H9 (cell line): ENCODE results near the gene KDM4C. TPM values are rescaled to one million over a fixed set of nuclear protein-coding genes. Genes with fewer than 3 reads are reported as not detected.

Experiments
- DNase-seq: peaks from one replicate; pipeline ENCODE4 v3.0.0-alpha.2; 2017
- H2AFZ ChIP-seq: one replicate; pipeline ENCODE4 v1.6.1; 2013; ENCODE audit warnings: mild to moderate bottlenecking, low read length, control low read depth, moderate library complexity
- H2AK5ac ChIP-seq: 2 replicates; pipeline ENCODE4 v1.6.1; 2013; ENCODE audit warnings: low read length, control low read depth, mixed read lengths; ENCODE audit not compliant: insufficient read length
- H2BK120ac ChIP-seq: one replicate; pipeline ENCODE4 v1.6.1; 2013; ENCODE audit warnings: low read depth, mild to moderate bottlenecking, low read length, control low read depth, inconsistent platforms; ENCODE audit not compliant: poor library complexity, severe bottlenecking
- H2BK12ac ChIP-seq: 2 replicates; pipeline ENCODE4 v1.6.1; 2013; ENCODE audit warnings: low read length, control low read depth, mixed read lengths, low read depth; ENCODE audit not compliant: insufficient read length
- H2BK15ac ChIP-seq: 2 replicates; pipeline ENCODE4 v1.6.1; 2013; ENCODE audit warnings: low read depth, low read length, control low read depth
- H2BK20ac ChIP-seq: one replicate; pipeline ENCODE4 v1.6.1; 2013; ENCODE audit warnings: low read depth, mild to moderate bottlenecking, low read length, control low read depth, inconsistent platforms; ENCODE audit not compliant: poor library complexity, severe bottlenecking
- H2BK5ac ChIP-seq: 2 replicates; pipeline ENCODE4 v1.6.1; 2013; ENCODE audit warnings: low read length, control low read depth, mixed read lengths; ENCODE audit not compliant: insufficient read length
- H3K14ac ChIP-seq: 2 replicates; pipeline ENCODE4 v1.6.1; 2013; ENCODE audit warnings: low read length, control low read depth; ENCODE audit not compliant: insufficient read depth
- H3K18ac ChIP-seq: 2 replicates; pipeline ENCODE4 v1.6.1; 2013; ENCODE audit warnings: low read depth, mild to moderate bottlenecking, mixed read lengths, low read length, control low read depth; ENCODE audit not compliant: insufficient read length
- H3K23ac ChIP-seq: 2 replicates; pipeline ENCODE4 v1.6.1; 2013; ENCODE audit warnings: low read length, control low read depth, mixed read lengths, low read depth; ENCODE audit not compliant: insufficient read length
- H3K23me2 ChIP-seq: 2 replicates; pipeline ENCODE4 v1.6.1; 2013; ENCODE audit warnings: low read depth, mild to moderate bottlenecking, mixed read lengths, low read length, control low read depth; ENCODE audit not compliant: insufficient read length, poor library complexity, severe bottlenecking
- H3K27ac ChIP-seq: 2 replicates; pipeline ENCODE4 v1.5.1; 2013; ENCODE audit warnings: low read length, control low read depth, mixed read lengths, low read depth; ENCODE audit not compliant: insufficient read length
- H3K27me3 ChIP-seq: 2 replicates; pipeline ENCODE4 v1.6.1; 2013; ENCODE audit warnings: low read length, control low read depth, inconsistent platforms; ENCODE audit not compliant: insufficient read depth
- H3K4ac ChIP-seq: 2 replicates; pipeline ENCODE4 v1.6.1; 2013; ENCODE audit warnings: low read depth, mild to moderate bottlenecking, control low read depth, inconsistent platforms, low read length, moderate library complexity
- H3K4me1 ChIP-seq: 2 replicates; pipeline ENCODE4 v1.6.1; 2013; ENCODE audit warnings: low read length, control low read depth, inconsistent platforms; ENCODE audit not compliant: insufficient read depth
- H3K4me2 ChIP-seq: 2 replicates; pipeline ENCODE4 v1.6.1; 2013; ENCODE audit warnings: low read length, control low read depth, mixed read lengths; ENCODE audit not compliant: insufficient read length, insufficient read depth
- H3K56ac ChIP-seq: 2 replicates; pipeline ENCODE4 v1.6.1; 2013; ENCODE audit warnings: low read depth, mild to moderate bottlenecking, mixed read lengths, low read length, control low read depth; ENCODE audit not compliant: insufficient read length
- H3K79me1 ChIP-seq: 2 replicates; pipeline ENCODE4 v1.6.1; 2013; ENCODE audit warnings: low read depth, mild to moderate bottlenecking, moderate library complexity, low read length, control low read depth, inconsistent platforms; ENCODE audit not compliant: insufficient read depth, poor library complexity, severe bottlenecking
- H3K79me2 ChIP-seq: 2 replicates; pipeline ENCODE4 v1.6.1; 2013; ENCODE audit warnings: low read length, control low read depth, inconsistent platforms; ENCODE audit not compliant: insufficient read depth
- H3K9ac ChIP-seq: 2 replicates; pipeline ENCODE4 v1.6.1; 2013; ENCODE audit warnings: low read length, control low read depth, mixed read lengths; ENCODE audit not compliant: insufficient read length; ENCODE audit errors: extremely low read depth
- H3K9me3 ChIP-seq: one replicate; pipeline ENCODE4 v1.6.1; 2013; ENCODE audit warnings: low read depth, low read length, inconsistent platforms; ENCODE audit not compliant: control insufficient read depth
- H3T11ph ChIP-seq: one replicate; pipeline ENCODE4 v1.6.1; 2013; ENCODE audit warnings: mild to moderate bottlenecking, low read length, control low read depth, inconsistent platforms
- H4K20me1 ChIP-seq: one replicate; pipeline ENCODE4 v1.6.1; 2013; ENCODE audit not compliant: control insufficient read depth, insufficient read length, insufficient read depth
- H4K5ac ChIP-seq: 2 replicates; pipeline ENCODE4 v1.6.1; 2013; ENCODE audit warnings: low read depth, mild to moderate bottlenecking, mixed read lengths, low read length, control low read depth; ENCODE audit not compliant: insufficient read length
- H4K8ac ChIP-seq: replicated peaks from 2 replicates; pipeline ENCODE4 v1.6.1; 2013; ENCODE audit warnings: low read length, control low read depth, mixed read lengths, low read depth; ENCODE audit not compliant: insufficient read length
- H4K91ac ChIP-seq: 2 replicates; pipeline ENCODE4 v1.6.1; 2013; ENCODE audit warnings: low read depth, mild to moderate bottlenecking, moderate library complexity, mixed read lengths, low read length, control low read depth; ENCODE audit not compliant: insufficient read length
- H3K27ac Mint-ChIP-seq, 3 experiments: 2 replicates in 2 of 3; 3 replicates in 1 of 3; pipeline ENCODE4 v1.8.0; 2020 to 2021; ENCODE audit warnings: mixed read lengths in 3 of 3, mild to moderate bottlenecking in 1 of 3, moderate library complexity in 1 of 3
- H3K27me3 Mint-ChIP-seq: 2 replicates; pipeline ENCODE4 v1.8.0; 2021; ENCODE audit warnings: low read depth, mild to moderate bottlenecking, moderate library complexity, mixed read lengths
- H3K36me3 Mint-ChIP-seq, 3 experiments: 2 replicates in 2 of 3; 3 replicates in 1 of 3; pipeline ENCODE4 v1.8.0; 2020 to 2021; ENCODE audit warnings: low read depth in 3 of 3, mixed read lengths in 3 of 3; ENCODE audit not compliant: insufficient read depth in 1 of 3
- H3K4me1 Mint-ChIP-seq, 2 experiments: 2 replicates each; pipeline ENCODE4 v1.8.0; 2020; ENCODE audit warnings: mixed read lengths in 2 of 2
- H3K4me3 Mint-ChIP-seq, 2 experiments: 2 replicates in 1 of 2; 3 replicates in 1 of 2; pipeline ENCODE4 v1.8.0; 2020 to 2021; ENCODE audit warnings: mild to moderate bottlenecking in 2 of 2, mixed read lengths in 2 of 2, moderate library complexity in 1 of 2
- H3K9me3 Mint-ChIP-seq, 2 experiments: 2 replicates in 1 of 2; 3 replicates in 1 of 2; pipeline ENCODE4 v1.8.0; 2020; ENCODE audit warnings: mild to moderate bottlenecking in 2 of 2, mixed read lengths in 2 of 2, moderate library complexity in 1 of 2
- CTCF ChIP-seq: fragments of 200-600 bp; sonication (generic); conservative IDR thresholded peaks from 3 replicates; pipeline ENCODE4 v1.8.0; 2021; ENCODE audit warnings: antibody characterized with exemption, mild to moderate bottlenecking
- WGBS: extraction: QIAGEN DNeasy Blood & Tissue Kit; methylation state at CpG from one replicate; pipeline ENCODE4 v1.1.7; 2013; ENCODE audit warnings: missing lambda C conversion rate, low lambda C conversion rate, mixed read lengths; ENCODE audit not compliant: insufficient read length; ENCODE audit errors: extremely low coverage; 5-methylcytosine and 5-hydroxymethylcytosine counted together
- total RNA-seq: library from RNA; stranded (reverse); gene quantifications from 2 replicates; pipeline ENCODE4 v1.2.1, GENCODE V29; 2021

The KDM4C gene
- total RNA-seq, 1 experiment from 2014 or later = 24.0 TPM

- Histone ChIP-seq H3K56ac (no peak overlapping the region), H3K9me3 (no peaks in the 10 kb centered on the region), H3K9ac (no peak overlapping the region), H3K23me2 (no peaks in the 10 kb centered on the region), H3K27me3 (no peaks in the 10 kb centered on the region), H2BK5ac (no peak overlapping the region), H3K14ac (no peak overlapping the region), H3K4me1 (no peaks in the 10 kb centered on the region), H4K5ac (no peak overlapping the region), H2BK20ac (no peak overlapping the region), H4K91ac (no peak overlapping the region), H3K4me2 (no peak overlapping the region), H2BK12ac (no peak overlapping the region), H3K27ac (no peak overlapping the region), H2BK15ac (no peak overlapping the region), H3K18ac (no peak overlapping the region), H2BK120ac (no peak overlapping the region), H4K20me1 (peaks cover 2% of the 10 kb centered on the region), H3T11ph (no peak overlapping the region), H3K4ac (no peak overlapping the region), H3K23ac (no peak overlapping the region), H2AFZ (no peak overlapping the region), H3K79me2 (no peaks in the 10 kb centered on the region), H4K8ac (no peak overlapping the region), H2AK5ac (no peak overlapping the region), H3K79me1 (no peaks in the 10 kb centered on the region)
- Mint-ChIP-seq H3K9me3 (no peaks in the 10 kb centered on the region), H3K36me3 (peaks cover 0 to 6% (median 3%) of the 10 kb centered on the region in 3 experiments; a peak in 2 of 7 replicates), H3K4me1 (no peaks in the 10 kb centered on the region), H3K4me3 (no peak overlapping the region), H3K27me3 (no peaks in the 10 kb centered on the region), H3K27ac (no peak overlapping the region)
- no peak for TF ChIP-seq CTCF
- DNase-seq = no peak
- no CpG with 5 or more reads among the region's 5 CpGs for WGBS
Observed at GRCh38 chr9:6889868-6890267, 132.1 kb downstream of the KDM4C start.
